ENCODE measurements around the gene PVALB.

PVALB gene

GRCh38 chr22:36811094-36811800, 5.6 kb downstream of the PVALB start:
- DNase-seq (ENCODE audit: low spot score): no peak

- no peak for DNase-seq (ENCODE audit: low spot score)
Measured at GRCh38 chr22:36809351-36809750, 7.5 kb downstream of the PVALB start.

GRCh38 chr22:36808721-36809344, 8.0 kb downstream of the PVALB start:
- DNase-seq (ENCODE audit: low spot score): peak; percentile 17

GRCh38 chr22:36807627-36808026, 9.2 kb downstream of the PVALB start:
- DNase-seq (ENCODE audit: low spot score): no peak

GRCh38 chr22:36806835-36807234, 10.0 kb downstream of the PVALB start:
- no peak for DNase-seq (ENCODE audit: low spot score)

GRCh38 chr22:36803358-36803757, 13.5 kb downstream of the PVALB start:
- no peak for DNase-seq (ENCODE audit: low spot score)

- DNase-seq (ENCODE audit: low spot score): no peak
Measured at GRCh38 chr22:36798674-36799066, 18.2 kb downstream of the PVALB start.

- no peak for DNase-seq (ENCODE audit: low spot score)
Measured at GRCh38 chr22:36797911-36798673, 18.7 kb downstream of the PVALB start.

GRCh38 chr22:36797374-36797773, 19.5 kb downstream of the PVALB start:
- DNase-seq (ENCODE audit: low spot score): no peak

GRCh38 chr22:36796552-36797175, 20.2 kb downstream of the PVALB start:
- no peak for DNase-seq (ENCODE audit: low spot score)

GRCh38 chr22:36795633-36796032, 21.2 kb downstream of the PVALB start:
- no peak for DNase-seq (ENCODE audit: low spot score)

- DNase-seq (ENCODE audit: low spot score): no peak
Measured at GRCh38 chr22:36790648-36791047, 26.2 kb downstream of the PVALB start.

- DNase-seq (ENCODE audit: low spot score): no peak
Measured at GRCh38 chr22:36787204-36787988, 29.4 kb downstream of the PVALB start.

- DNase-seq (ENCODE audit: low spot score): no peak
Measured at GRCh38 chr22:36783743-36784142, 33.1 kb downstream of the PVALB start.

- peak; percentile 86 for DNase-seq (ENCODE audit: low spot score)
Measured at GRCh38 chr22:36781656-36782627, 34.9 kb downstream of the PVALB start.

GRCh38 chr22:36778020-36778419, 38.8 kb downstream of the PVALB start:
- no peak for DNase-seq (ENCODE audit: low spot score)

GRCh38 chr22:36776722-36777121, 40.1 kb downstream of the PVALB start:
- DNase-seq (ENCODE audit: low spot score): no peak

- DNase-seq (ENCODE audit: low spot score): peak; percentile 100
Measured at GRCh38 chr22:36775964-36776669, 40.7 kb downstream of the PVALB start, which contains the start of gene IFT27. Gene IFT27, minus strand, starts transcription at chr22:36776119. Its CDS starts 412 bp downstream, at chr22:36775707.

GRCh38 chr22:36775586-36775963, 41.3 kb downstream of the PVALB start:
- peak; percentile 31 for DNase-seq (ENCODE audit: low spot score)

GRCh38 chr22:36773935-36774334, 42.9 kb downstream of the PVALB start:
- DNase-seq (ENCODE audit: low spot score): no peak
